ENCODE results near the gene GMDS. TPM values are rescaled to one million over a fixed set of nuclear protein-coding genes. Genes with fewer than 3 reads are reported as not detected.

GMDS gene
- total RNA-seq, 2 experiments from 2014 or later, result 13.9 to 16.4 TPM

DNA sequence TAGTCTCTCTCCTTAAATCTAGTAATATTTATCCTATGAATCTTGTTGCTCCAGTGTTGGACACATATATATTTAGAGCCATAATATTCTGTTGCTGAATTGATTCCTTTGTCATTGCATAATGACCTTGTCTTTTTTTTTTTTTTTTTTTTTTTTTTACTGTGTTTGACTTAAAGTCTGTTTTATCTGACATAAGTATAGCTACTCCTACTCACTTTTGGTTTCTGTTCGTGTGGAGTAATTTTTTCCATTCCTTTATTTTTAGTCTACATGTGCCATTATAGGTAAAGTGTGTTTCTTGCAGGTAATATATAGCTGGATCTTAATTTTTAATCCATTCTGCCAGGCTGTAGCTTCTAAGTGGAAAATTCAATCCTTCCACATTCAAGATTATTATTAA lies 166.5 kb downstream of the GMDS start:
- H3K27ac ChIP-seq (ENCODE audit: low read depth in 1 of 2, low read length in 2 of 2), result no peak overlapping the region
- Mint-ChIP-seq H3K9me3 (peaks cover 12% of the 10 kb centered on the region), H3K36me3 (ENCODE audit: low read depth) (peaks cover 40% of the 10 kb centered on the region), H3K4me1 (ENCODE audit: low read depth) (peaks cover 24% of the 10 kb centered on the region), H3K27ac (no peak overlapping the region), H3K27me3 (no peaks in the 10 kb centered on the region), H3K4me3 (no peak overlapping the region)
- TF ChIP-seq, protein P1, sequence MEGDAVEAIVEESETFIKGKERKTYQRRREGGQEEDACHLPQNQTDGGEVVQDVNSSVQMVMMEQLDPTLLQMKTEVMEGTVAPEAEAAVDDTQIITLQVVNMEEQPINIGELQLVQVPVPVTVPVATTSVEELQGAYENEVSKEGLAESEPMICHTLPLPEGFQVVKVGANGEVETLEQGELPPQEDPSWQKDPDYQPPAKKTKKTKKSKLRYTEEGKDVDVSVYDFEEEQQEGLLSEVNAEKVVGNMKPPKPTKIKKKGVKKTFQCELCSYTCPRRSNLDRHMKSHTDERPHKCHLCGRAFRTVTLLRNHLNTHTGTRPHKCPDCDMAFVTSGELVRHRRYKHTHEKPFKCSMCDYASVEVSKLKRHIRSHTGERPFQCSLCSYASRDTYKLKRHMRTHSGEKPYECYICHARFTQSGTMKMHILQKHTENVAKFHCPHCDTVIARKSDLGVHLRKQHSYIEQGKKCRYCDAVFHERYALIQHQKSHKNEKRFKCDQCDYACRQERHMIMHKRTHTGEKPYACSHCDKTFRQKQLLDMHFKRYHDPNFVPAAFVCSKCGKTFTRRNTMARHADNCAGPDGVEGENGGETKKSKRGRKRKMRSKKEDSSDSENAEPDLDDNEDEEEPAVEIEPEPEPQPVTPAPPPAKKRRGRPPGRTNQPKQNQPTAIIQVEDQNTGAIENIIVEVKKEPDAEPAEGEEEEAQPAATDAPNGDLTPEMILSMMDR (IDR thresholded peaks at IDR 0.05), result no peak
- no peak overlapping the region for H3K4me3 ChIP-seq (ENCODE audit: low read length)
- DNase-seq, result no peak
- no peaks in the 10 kb centered on the region for H3K27me3 ChIP-seq (ENCODE audit: control insufficient read depth in 1 of 2, insufficient read depth in 2 of 2, low read length in 2 of 2)
- intact Hi-C loops (cut with DNase I, micrococcal nuclease), result no loop called here
- ChIA-PET CTCF (no interaction called here), POLR2A (no interaction called here)
- no peaks in the 10 kb centered on the region for H3K4me1 ChIP-seq (ENCODE audit: insufficient read depth, low read length)
- H3K36me3 ChIP-seq (ENCODE audit: insufficient read depth, low read length), result no peaks in the 10 kb centered on the region
- ATAC-seq (ENCODE audit: poor library complexity), result no peak
- H3K9me3 ChIP-seq (ENCODE audit: control insufficient read depth in 1 of 2, insufficient read depth in 1 of 2, low read length in 2 of 2), result peaks cover 3 to 6% of the 10 kb centered on the region in 2 experiments

DNA sequence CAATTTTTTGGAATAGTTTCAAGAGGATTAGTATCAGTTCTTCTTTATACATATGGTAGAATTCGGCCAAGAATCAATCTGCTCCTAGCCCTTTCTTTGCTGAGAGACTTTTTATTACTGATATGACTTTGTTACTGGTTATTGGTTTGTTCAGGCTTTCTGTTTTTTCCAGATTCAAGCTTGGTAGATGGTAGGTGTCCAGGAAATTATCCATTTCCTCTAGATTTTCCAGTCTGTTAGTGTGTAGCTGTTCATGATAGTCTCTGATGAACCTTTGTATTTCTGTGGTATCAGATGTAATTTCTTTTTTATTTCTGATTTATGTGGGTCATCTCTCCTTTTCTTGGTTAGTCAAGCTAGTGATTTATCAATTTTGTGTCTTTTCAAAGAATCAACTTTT lies 167.6 kb downstream of the GMDS start:
- no peak for ATAC-seq (ENCODE audit: poor library complexity)
- no peak overlapping the region for H3K4me3 ChIP-seq (ENCODE audit: low read length)

DNA sequence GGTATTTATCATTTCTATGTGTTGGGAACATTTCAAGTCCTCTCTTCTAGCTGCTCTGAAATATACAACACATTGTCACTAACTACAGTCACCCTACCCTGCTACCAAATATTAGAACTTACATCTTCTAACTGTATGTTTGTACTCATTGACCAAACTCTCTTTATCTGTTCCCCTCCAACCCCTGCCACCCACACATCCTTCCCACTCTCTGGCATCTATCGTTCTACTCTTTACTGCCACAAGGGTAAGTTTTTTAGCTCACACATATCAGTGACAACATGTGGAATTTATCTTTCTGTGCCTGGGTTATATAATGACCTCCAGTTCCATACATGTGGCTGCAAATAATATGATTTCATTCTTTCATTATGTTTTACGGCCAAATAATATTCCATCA lies 171.9 kb downstream of the GMDS start:
- intact Hi-C loops (cut with DNase I, micrococcal nuclease), result no loop called here
- H3K27ac Mint-ChIP-seq, result no peak overlapping the region
- H3K9me3 Mint-ChIP-seq, result peaks cover 9% of the 10 kb centered on the region
- H3K4me3 Mint-ChIP-seq, result no peak overlapping the region
- H3K27me3 Mint-ChIP-seq, result no peaks in the 10 kb centered on the region
- ChIA-PET CTCF (no interaction called here), POLR2A (no interaction called here)
- no peak for ATAC-seq (ENCODE audit: poor library complexity)
- TF ChIP-seq, protein P1 (IDR thresholded peaks at IDR 0.05), result no peak
- Histone ChIP-seq H3K36me3 (ENCODE audit: insufficient read depth, low read length) (no peaks in the 10 kb centered on the region), H3K4me1 (ENCODE audit: insufficient read depth, low read length) (no peaks in the 10 kb centered on the region), H3K4me3 (ENCODE audit: low read length) (no peak overlapping the region), H3K27me3 (ENCODE audit: control insufficient read depth in 1 of 2, insufficient read depth in 2 of 2, low read length in 2 of 2) (no peaks in the 10 kb centered on the region), H3K27ac (ENCODE audit: low read depth in 1 of 2, low read length in 2 of 2) (no peak overlapping the region), H3K9me3 (ENCODE audit: control insufficient read depth in 1 of 2, insufficient read depth in 1 of 2, low read length in 2 of 2) (no peaks in the 10 kb centered on the region)
- no peaks in the 10 kb centered on the region for H3K4me1 Mint-ChIP-seq (ENCODE audit: low read depth)
- DNase-seq, result no peak
- peaks cover 23% of the 10 kb centered on the region for H3K36me3 Mint-ChIP-seq (ENCODE audit: low read depth)

More for the DNA sequence above, 167.6 kb downstream of the GMDS start:
- peaks cover 35% of the 10 kb centered on the region for H3K36me3 Mint-ChIP-seq (ENCODE audit: low read depth)
- TF ChIP-seq, protein P1 (IDR thresholded peaks at IDR 0.05), result no peak
- H3K9me3 ChIP-seq (ENCODE audit: control insufficient read depth in 1 of 2, insufficient read depth in 1 of 2, low read length in 2 of 2), result peaks cover 3 to 6% of the 10 kb centered on the region in 2 experiments
- H3K4me3 Mint-ChIP-seq, result no peak overlapping the region
- no peak overlapping the region for H3K27ac ChIP-seq (ENCODE audit: low read depth in 1 of 2, low read length in 2 of 2)
- CTCF ChIA-PET, result no interaction called here
- no peaks in the 10 kb centered on the region for H3K27me3 Mint-ChIP-seq
- peaks cover 12% of the 10 kb centered on the region for H3K9me3 Mint-ChIP-seq
- POLR2A ChIA-PET, result no interaction called here
- H3K27me3 ChIP-seq (ENCODE audit: control insufficient read depth in 1 of 2, insufficient read depth in 2 of 2, low read length in 2 of 2), result no peaks in the 10 kb centered on the region
- intact Hi-C loops (cut with DNase I, micrococcal nuclease), result no loop called here
- no peak for DNase-seq
- H3K27ac Mint-ChIP-seq, result no peak overlapping the region
- no peaks in the 10 kb centered on the region for H3K36me3 ChIP-seq (ENCODE audit: insufficient read depth, low read length)
- peaks cover 18% of the 10 kb centered on the region for H3K4me1 Mint-ChIP-seq (ENCODE audit: low read depth)
- no peaks in the 10 kb centered on the region for H3K4me1 ChIP-seq (ENCODE audit: insufficient read depth, low read length)

Data from CD4-positive, alpha-beta T cell (primary cell).